Fibroblast of pulmonary artery (primary cell): ENCODE data around the gene IKZF1.

Experiments
- DNase-seq: peaks from one replicate; pipeline ENCODE4 v3.0.0-alpha.2; 2010; ENCODE audit warnings: low read depth
- H3K4me3 ChIP-seq: replicated peaks from 2 replicates; pipeline ENCODE4 v1.5.1; 2011; ENCODE audit warnings: low read depth, mild to moderate bottlenecking, control low read depth, low read length, moderate library complexity
- CTCF ChIP-seq: IDR thresholded peaks from 2 replicates; pipeline ENCODE4 v1.5.1; 2011; ENCODE audit warnings: mild to moderate bottlenecking, control low read depth, low read length, inconsistent platforms; ENCODE audit errors: missing control alignments

IKZF1 gene

GRCh38 chr7:50273870-50274269 lies 30.6 kb upstream of the IKZF1 start:
- no peak for DNase-seq
- no peak overlapping the region for H3K4me3 ChIP-seq
- TF ChIP-seq CTCF = no peak

GRCh38 chr7:50274361-50274760 lies 30.2 kb upstream of the IKZF1 start:
- no peak for TF ChIP-seq CTCF
- H3K4me3 ChIP-seq = no peak overlapping the region
- no peak for DNase-seq

GRCh38 chr7:50275430-50275829 lies 29.1 kb upstream of the IKZF1 start:
- DNase-seq = no peak
- no peak for TF ChIP-seq CTCF

GRCh38 chr7:50276483-50276882 lies 28.0 kb upstream of the IKZF1 start:
- no peak for DNase-seq
- no peak overlapping the region for H3K4me3 ChIP-seq
- TF ChIP-seq CTCF = no peak

More at GRCh38 chr7:50275430-50275829, 29.1 kb upstream of the IKZF1 start:
- no peak overlapping the region for H3K4me3 ChIP-seq

- no peak for TF ChIP-seq CTCF
- no peak for DNase-seq
Measured at GRCh38 chr7:50278120-50278519, 26.4 kb upstream of the IKZF1 start.

GRCh38 chr7:50281680-50282445 lies 22.7 kb upstream of the IKZF1 start:
- no peak for DNase-seq
- H3K4me3 ChIP-seq = no peak overlapping the region
- TF ChIP-seq CTCF = no peak

More at GRCh38 chr7:50278120-50278519, 26.4 kb upstream of the IKZF1 start:
- H3K4me3 ChIP-seq = no peak overlapping the region
